K562 (cell line): ENCODE results near the gene MYCBP2. TPM values are rescaled to one million over a fixed set of nuclear protein-coding genes. Genes with fewer than 3 reads are reported as not detected.

Source experiments
- ATAC-seq: fragments of 200-7000 bp; cut with Tn5 transposase; 3 replicates; pipeline ENCODE4 v1.9.1; 2020; ENCODE audit warnings: moderate library complexity
- BruUV-seq: library from RNA; stranded (reverse); fragments of 400-500 nt; replicated peaks from 2 replicates; lab custom pipeline; 2021; lab: Mats Ljungman, UMichigan
- CTCF ChIA-PET: fragments of 300-600 bp; formaldehyde crosslinking; extraction: SDS; loops from one replicate; lab custom pipeline; 2021; ENCODE audit warnings: low intra/inter-chr PET ratio; lab: Yijun Ruan, JAX
- POLR2A ChIA-PET: fragments of 300-600, 350-650 bp; sonication (Branson Sonifier 250); formaldehyde crosslinking; extraction: SDS; loops from one replicate; lab custom pipeline; 2021; ENCODE audit warnings: antibody characterized with exemption, inconsistent platforms; lab: Yijun Ruan, JAX
- DNase-seq, 4 experiments: peaks; one replicate each; pipeline versions ENCODE4 v3.0.0 to v3.0.0-alpha.2; 2011 to 2018; ENCODE audit warnings: low spot score in 3 of 4, mixed read lengths in 3 of 4; ENCODE audit errors: extremely low read depth in 1 of 4
- FAIRE-seq: peaks from 2 replicates; lab custom pipeline; 2011; peaks lifted over from hg19 to GRCh38; lab: Jason Lieb, UNC
- H2AFZ ChIP-seq: 2 replicates; pipeline ENCODE4 v1.6.0; 2011; ENCODE audit warnings: low read depth, low read length, control low read depth, inconsistent platforms
- H3K27ac ChIP-seq: fragments of 200-600 bp; 3 replicates; pipeline ENCODE4 v1.8.0; 2011; ENCODE audit warnings: low read depth, mild to moderate bottlenecking, control low read depth, inconsistent platforms, low read length, moderate library complexity, mixed read lengths; ENCODE audit errors: extremely low read depth
- H3K27me3 ChIP-seq, 2 experiments: fragments of 300-600 bp in 1 of 2; 2 replicates in 1 of 2; 3 replicates in 1 of 2; pipeline versions ENCODE4 v1.6.0 to v1.8.0; 2011; ENCODE audit warnings: inconsistent platforms in 2 of 2, low read length in 2 of 2, mild to moderate bottlenecking in 1 of 2, mixed read lengths in 1 of 2, moderate library complexity in 1 of 2; ENCODE audit not compliant: control insufficient read depth in 2 of 2, insufficient read depth in 2 of 2
- H3K36me3 ChIP-seq: fragments of 300-600 bp; 3 replicates; pipeline ENCODE4 v1.8.0; 2011; ENCODE audit warnings: mild to moderate bottlenecking, low read length, inconsistent platforms; ENCODE audit not compliant: control insufficient read depth, insufficient read depth
- H3K4me1 ChIP-seq, 2 experiments: fragments of 200-600 bp in 1 of 2; replicated peaks in 1 of 2; 2 replicates in 1 of 2; 3 replicates in 1 of 2; pipeline versions ENCODE4 v1.5.1 to v1.8.0; 2011; ENCODE audit warnings: inconsistent platforms in 2 of 2, low read length in 2 of 2, mild to moderate bottlenecking in 1 of 2, mixed read lengths in 1 of 2, moderate library complexity in 1 of 2; ENCODE audit not compliant: control insufficient read depth in 2 of 2, insufficient read depth in 2 of 2
- H3K4me2 ChIP-seq: 2 replicates; pipeline ENCODE4 v1.6.1; 2011; ENCODE audit warnings: low read length, control low read depth, inconsistent platforms, mixed read lengths; ENCODE audit not compliant: insufficient read depth
- H3K4me3 ChIP-seq: fragments of 200-600 bp; sonication (generic), shearing (Covaris generic); 2 replicates; pipeline ENCODE4 v1.5.1; 2016; ENCODE audit warnings: control low read depth, inconsistent platforms
- H3K79me2 ChIP-seq: fragments of 200-600 bp; 3 replicates; pipeline ENCODE4 v1.8.0; 2011; ENCODE audit warnings: low read length, inconsistent platforms; ENCODE audit not compliant: control insufficient read depth, insufficient read depth
- H3K9ac ChIP-seq, 2 experiments: 2 replicates each; pipeline versions ENCODE4 v1.6.0 to v1.6.1; 2011; ENCODE audit warnings: low read depth in 2 of 2, low read length in 2 of 2, control low read depth in 1 of 2, inconsistent platforms in 1 of 2, mild to moderate bottlenecking in 1 of 2, mixed read lengths in 1 of 2; ENCODE audit not compliant: insufficient read depth in 1 of 2
- H3K9me1 ChIP-seq: one replicate; pipeline ENCODE4 v1.6.0; 2011; ENCODE audit warnings: inconsistent platforms, mild to moderate bottlenecking, low read length, moderate library complexity; ENCODE audit not compliant: control insufficient read depth, insufficient read depth
- H3K9me3 ChIP-seq: replicated peaks from 2 replicates; pipeline ENCODE4 v1.5.1; 2011; ENCODE audit warnings: low read depth, low read length, inconsistent platforms; ENCODE audit not compliant: control insufficient read depth, insufficient read depth
- H4K20me1 ChIP-seq: replicated peaks from 2 replicates; pipeline ENCODE4 v1.6.1; 2011; ENCODE audit warnings: low read length, inconsistent platforms, mixed read lengths; ENCODE audit not compliant: control insufficient read depth, insufficient read depth
- HNRNPK ChIP-seq: fragments of 200-400 bp; formaldehyde crosslinking; IDR thresholded peaks from one replicate; pipeline ENCODE4 v1.6.1; 2018; ENCODE audit warnings: mild to moderate bottlenecking, low read depth, low read length; ENCODE audit not compliant: poor library complexity, severe bottlenecking
- KAT7 ChIP-seq: sonication (generic); formaldehyde crosslinking; IDR thresholded peaks from 2 replicates; pipeline ENCODE4 v1.8.0; 2022; ENCODE audit warnings: missing genetic modification reagents, mild to moderate bottlenecking, borderline replicate concordance
- SAFB ChIP-seq: fragments of 200-400 bp; formaldehyde crosslinking; IDR thresholded peaks from 2 replicates; pipeline ENCODE4 v1.6.1; 2017; ENCODE audit warnings: low read depth, low read length, borderline replicate concordance
- WGBS: fragments of 100-300 bp; shearing (Covaris generic); methylation state at CpG from one replicate; pipeline ENCODE4 v1.1.6; 2016; ENCODE audit warnings: low coverage, mixed read lengths; ENCODE audit not compliant: insufficient coverage; ENCODE audit errors: missing lambda C conversion rate; 5-methylcytosine and 5-hydroxymethylcytosine counted together
- in situ Hi-C: fragments of 300-500 bp; cut with MboI; formaldehyde crosslinking; loops from 4 replicates; pipeline ENCODE4 v1.15.0; 2018; ENCODE audit warnings: inconsistent platforms, mixed read lengths
- intact Hi-C: fragments of 100-400 bp; cut with micrococcal nuclease; formaldehyde crosslinking; loops from 2 replicates; pipeline ENCODE4 v1.14.2; 2022
- polyA plus RNA-seq, 8 experiments: library from polyadenylated mRNA; depleted of rRNA in 4 of 8; stranded (reverse) in 5 of 8; unstranded in 3 of 8; fragments of >200 nt; fragmentation: Nextera tagmentation in 2 of 8; fragmentation: Illumina TruSeq in 1 of 8; extraction: Ambion mirVana in 2 of 8; extraction: Trizol in 1 of 8; gene quantifications; 2 replicates each; pipeline versions ENCODE4 v1.2.1 to v1.2.3, GENCODE V29; 2011 to 2014; ENCODE audit warnings: inconsistent platforms in 1 of 8, missing spikeins in 1 of 8
- total RNA-seq, 7 experiments: library from RNA; depleted of rRNA in 6 of 7; stranded (reverse); fragments of >200 nt in 6 of 7; fragmentation: Illumina TruSeq in 2 of 7; extraction: Trizol in 2 of 7; gene quantifications; 2 replicates each; pipeline versions ENCODE4 v1.2.1 to v1.2.3, GENCODE V29; 2011 to 2021; ENCODE audit warnings: low replicate concordance in 1 of 7
- TF ChIP-seq, protein P1 (sequence below): fragments of 250-450 bp; sonication (Bioruptor Pico); IDR thresholded peaks from 2 replicates; pipeline ENCODE4 v1.5.0; 2021; ENCODE audit warnings: mild to moderate bottlenecking, moderate library complexity

The MYCBP2 gene
- total and polyA plus RNA-seq, 9 of the 15 experiments (the other 6 are each of a cell fraction or from before 2014, with no cell fraction given), result 13.2 to 47.2 (median 28.9) TPM

DNA sequence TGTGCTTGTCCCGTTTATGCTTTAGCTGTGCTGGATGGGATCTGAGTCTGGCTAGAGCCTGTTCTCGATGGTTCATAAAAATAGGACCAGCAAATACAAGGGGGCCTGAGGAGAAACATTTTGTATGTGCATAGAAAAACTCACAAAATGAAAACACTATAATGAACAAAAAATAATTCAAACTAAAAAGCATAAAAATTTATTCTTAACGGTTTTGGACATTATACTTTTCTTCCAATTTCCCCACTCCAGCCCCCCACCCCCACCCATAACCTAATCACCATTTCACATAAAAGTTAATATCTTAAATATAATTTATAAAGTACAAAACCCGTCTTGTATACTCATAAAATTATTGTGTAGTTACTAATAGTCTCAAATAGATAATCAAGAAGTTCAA is 93.7 kb downstream of the MYCBP2 start:
- no peaks in the 10 kb centered on the region for H4K20me1 ChIP-seq
- FAIRE-seq (no peak), ATAC-seq (no peak), DNase-seq (no peak)
- no peak overlapping the region for H2AFZ ChIP-seq
- no peaks in the 10 kb centered on the region for H3K9me1 ChIP-seq
- in situ Hi-C loops, result no loop called here
- H3K4me1 ChIP-seq, result peaks cover 0 to 6% of the 10 kb centered on the region in 2 experiments; a peak in 2 of 5 replicates
- no peak for TF ChIP-seq SAFB
- peak; percentile 62 for TF ChIP-seq HNRNPK
- TF ChIP-seq, protein P1, sequence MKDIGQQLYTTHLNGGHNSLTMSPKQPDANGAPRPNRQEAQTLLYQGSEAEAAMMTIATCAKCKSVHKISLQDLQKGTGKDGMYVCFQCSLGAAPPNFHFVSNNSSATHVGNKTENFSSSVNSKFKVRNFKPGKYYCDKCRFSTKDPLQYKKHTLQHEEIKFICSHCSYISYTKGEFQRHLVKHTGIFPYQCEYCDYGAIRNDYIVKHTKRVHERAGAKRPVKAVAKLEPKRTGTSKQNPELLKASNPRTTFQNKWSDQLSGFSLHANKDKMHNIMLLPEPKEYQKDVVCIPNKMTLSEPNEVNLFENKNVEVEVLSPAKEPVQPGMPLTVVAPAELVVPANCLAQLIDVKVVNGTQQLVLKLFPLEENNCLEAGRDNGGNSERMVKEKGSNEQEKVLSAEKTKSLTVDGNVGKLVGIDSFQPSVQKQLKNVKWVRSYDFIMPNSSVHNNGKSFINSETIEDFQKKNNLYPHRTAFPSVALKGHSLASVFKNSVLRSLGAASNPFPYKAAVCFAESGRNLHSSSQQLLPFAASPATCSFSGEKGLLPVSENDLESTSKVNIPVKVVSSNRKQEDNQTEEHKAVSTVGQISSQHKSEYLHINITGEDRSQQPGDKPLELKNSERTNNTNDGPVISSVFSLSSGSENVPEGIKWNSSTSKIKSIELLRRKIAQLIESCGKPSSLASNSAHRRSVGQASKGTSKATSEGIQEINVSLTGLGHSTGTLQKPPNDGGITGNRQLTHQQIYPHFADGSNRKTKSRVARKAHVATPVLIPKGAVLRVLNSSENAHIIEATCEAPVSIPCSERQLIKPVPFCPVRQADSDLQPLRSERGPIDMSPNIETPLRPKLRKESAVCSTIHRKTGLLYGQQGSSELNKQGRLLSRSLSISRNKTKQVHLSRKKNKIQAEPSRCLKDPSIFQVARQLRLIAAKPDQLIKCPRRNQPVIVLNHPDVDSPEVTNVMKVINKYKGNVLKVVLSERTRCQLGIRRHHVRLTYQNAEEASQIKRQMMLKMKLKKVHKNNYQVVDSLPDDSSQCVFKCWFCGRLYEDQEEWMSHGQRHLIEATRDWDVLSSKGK (CRISPR knock-in tag), result no peak
- no peak for TF ChIP-seq KAT7 (CRISPR knock-in tag)
- H3K4me2 ChIP-seq, result no peak overlapping the region
- no peak overlapping the region for H3K27ac ChIP-seq
- no peak overlapping the region for H3K4me3 ChIP-seq
- no peak overlapping the region for H3K9ac ChIP-seq
- H3K9me3 ChIP-seq, result no peaks in the 10 kb centered on the region
- no peaks in the 10 kb centered on the region for H3K36me3 ChIP-seq
- no peaks in the 10 kb centered on the region for H3K79me2 ChIP-seq
- intact Hi-C loops, result no loop called here
- BruUV-seq, result no TSS peak
- ChIA-PET CTCF (no interaction called here), POLR2A (no interaction called here)
- 77% methylated on average over 4 of the region's 4 CpGs for WGBS
- H3K27me3 ChIP-seq, result no peaks in the 10 kb centered on the region
